SKM-1 (cell line): ENCODE measurements around the gene GNAT1.
"Not testable (repeated sequence)": the region's sequence is repeated elsewhere in the genome, so short reads cannot be mapped to it uniquely, and the experiment has no call there.

Experiments used
- DNase-seq: peaks from one replicate; lab custom pipeline; 2025; ENCODE audit not compliant: unreplicated experiment; lab: John Stamatoyannopoulos, UW

The GNAT1 gene

GRCh38 chr3:50201573-50202315, 10.3 kb downstream of the GNAT1 start:
- DNase-seq: no peak

- DNase-seq: no peak
Measured at GRCh38 chr3:50202353-50203112, 11.1 kb downstream of the GNAT1 start.

- no peak for DNase-seq
Measured at GRCh38 chr3:50203113-50203808, 11.9 kb downstream of the GNAT1 start.

GRCh38 chr3:50203809-50204803, 12.7 kb downstream of the GNAT1 start:
- DNase-seq: no peak

GRCh38 chr3:50204804-50205412, 13.5 kb downstream of the GNAT1 start, which contains the start of gene SLC38A3:
Gene SLC38A3 (plus strand): TSS chr3:50205271. CDS start chr3:50214200, 8,929 bp downstream.
- no peak for DNase-seq

GRCh38 chr3:50205413-50206276, 14.2 kb downstream of the GNAT1 start:
- DNase-seq: no peak

DNA sequence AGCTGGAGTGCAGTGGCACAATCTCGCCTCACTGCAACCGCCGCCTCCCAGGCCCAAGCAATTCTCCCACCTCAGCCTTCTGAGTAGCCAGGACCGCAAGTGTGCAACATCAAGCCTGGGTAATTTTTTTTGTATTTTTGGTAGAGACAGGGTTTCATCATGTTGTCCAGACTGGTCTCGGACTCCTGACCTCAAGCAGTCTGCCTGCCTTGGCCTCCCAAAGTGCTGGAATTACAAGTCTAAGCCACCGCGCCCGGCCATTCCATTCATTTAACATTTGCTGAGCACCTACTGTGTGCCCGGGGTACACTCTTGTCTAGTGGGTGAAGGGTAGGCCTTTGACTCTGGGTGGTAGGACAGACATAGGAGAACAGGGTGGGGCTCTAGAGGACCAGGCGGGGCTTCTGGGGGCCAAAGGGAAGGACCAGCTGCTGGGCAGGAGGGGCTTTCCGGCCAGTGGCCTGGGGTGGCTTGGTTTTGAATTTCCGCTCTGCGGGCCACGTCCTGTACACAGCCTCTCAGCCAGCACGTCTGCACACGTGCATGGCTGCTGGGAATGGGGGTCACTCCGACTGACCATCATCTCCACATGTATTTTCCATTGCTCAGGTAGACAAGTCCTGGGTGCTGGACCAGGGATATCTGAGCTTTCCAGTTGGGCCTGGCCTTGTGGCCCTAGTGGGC, 16.1 kb downstream of the GNAT1 start:
- no peak for DNase-seq

- no peak for DNase-seq
Measured at GRCh38 chr3:50208677-50209344, 17.4 kb downstream of the GNAT1 start.

DNA sequence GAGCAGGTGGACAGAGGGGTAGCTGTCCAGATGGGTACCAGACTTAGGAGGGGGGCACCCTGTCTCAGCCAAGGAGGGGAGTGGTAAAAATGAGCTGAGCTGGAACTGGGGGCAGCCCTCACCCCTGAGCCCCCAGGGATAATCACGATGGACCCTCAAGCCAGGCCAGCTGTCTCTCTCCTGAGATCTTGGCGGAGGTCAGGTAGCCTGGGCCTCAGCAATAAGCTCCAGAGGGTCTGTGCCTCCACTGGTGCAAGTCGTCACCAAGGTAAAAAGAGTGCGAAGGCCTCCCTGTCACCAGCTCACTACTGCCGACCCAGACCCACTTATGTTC, 18.7 kb downstream of the GNAT1 start:
- no peak for DNase-seq

DNA sequence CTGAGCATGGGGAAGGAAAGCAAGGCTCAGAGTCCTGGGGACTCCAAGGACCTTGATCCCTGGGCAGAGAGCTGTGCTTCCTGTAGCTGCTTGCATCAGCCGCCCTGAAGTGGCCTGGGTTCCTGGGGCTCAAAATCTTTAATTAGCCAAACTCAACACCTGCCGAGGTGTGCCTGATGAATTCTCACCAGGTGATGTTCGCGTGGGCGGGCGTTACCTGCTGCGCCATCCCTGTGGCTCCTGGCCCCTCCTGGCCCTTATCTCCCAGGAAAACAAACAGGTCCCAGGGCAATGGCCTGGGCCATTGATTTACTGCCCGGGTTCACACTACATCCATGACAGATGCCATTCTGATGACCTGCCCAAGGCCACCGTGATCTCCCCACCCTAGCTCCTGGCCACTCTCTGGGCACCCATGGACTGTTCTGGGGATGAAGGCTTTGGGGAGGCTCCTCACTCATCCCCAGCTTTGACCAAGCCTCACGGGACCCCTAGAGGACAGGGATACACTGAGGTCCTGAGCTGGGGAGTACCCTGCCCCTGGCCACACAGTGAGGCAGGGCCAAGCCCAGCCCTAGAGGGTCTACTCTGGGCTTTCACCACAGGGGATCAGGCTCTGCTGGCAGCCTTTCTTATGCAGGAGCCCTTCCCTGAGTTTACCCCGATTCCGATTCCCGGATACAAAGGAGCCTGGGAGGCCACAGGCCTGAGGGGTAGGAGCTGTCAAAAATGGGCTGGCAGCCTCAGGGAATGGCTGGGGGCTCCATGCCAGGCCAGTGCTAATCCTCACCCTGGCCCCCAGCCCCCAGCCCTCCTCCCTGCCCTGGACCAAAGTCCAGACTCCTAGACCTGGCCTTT, 19.3 kb downstream of the GNAT1 start:
- DNase-seq: no peak

- not testable (repeated sequence) for DNase-seq
Measured at GRCh38 chr3:50211368-50211717, 19.9 kb downstream of the GNAT1 start.

DNA sequence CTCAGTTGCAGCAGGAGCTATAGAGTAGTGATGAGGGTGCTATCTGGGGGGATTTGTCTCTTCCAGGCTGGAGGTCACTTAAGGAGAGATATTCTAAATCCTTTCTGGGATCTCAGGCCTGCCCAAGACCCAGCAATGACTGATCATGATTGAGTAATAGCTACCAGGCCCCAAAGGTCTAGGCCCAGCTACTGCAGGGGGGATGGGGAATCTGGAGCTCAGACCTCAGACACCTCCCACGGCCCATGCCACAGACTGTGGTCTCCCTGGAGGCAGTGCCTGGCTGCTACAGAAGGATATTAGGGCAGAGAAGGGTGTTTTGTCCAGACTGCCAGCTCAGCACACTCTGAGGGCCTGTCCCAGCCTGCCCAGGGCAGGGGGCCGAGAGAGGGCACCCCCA, 20.5 kb downstream of the GNAT1 start:
- peak; percentile 42 for DNase-seq

GRCh38 chr3:50212502-50212901, 21.1 kb downstream of the GNAT1 start:
- no peak for DNase-seq

- DNase-seq: no peak
Measured at GRCh38 chr3:50212971-50213370, 21.6 kb downstream of the GNAT1 start.

DNA sequence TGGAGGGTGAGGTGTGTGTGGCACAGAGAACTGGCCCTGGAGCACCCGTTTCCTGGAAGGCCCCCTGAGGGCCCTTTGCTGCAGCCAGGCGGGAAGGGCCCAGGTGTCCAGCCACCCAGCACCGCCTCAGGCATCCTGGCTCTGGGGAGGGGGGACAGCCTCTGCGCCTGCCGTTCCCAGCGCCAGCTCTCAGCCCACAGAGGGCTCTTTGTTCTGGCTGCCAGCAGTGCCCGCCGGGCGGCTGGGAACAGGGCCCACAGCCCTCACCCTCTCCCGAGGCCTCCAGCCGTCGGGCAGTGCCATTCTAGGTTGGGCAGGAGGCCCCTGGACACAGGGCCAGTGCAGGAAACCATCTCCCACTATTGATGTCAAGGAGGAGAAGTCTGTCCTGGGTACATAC, 22.0 kb downstream of the GNAT1 start:
- no peak for DNase-seq

- DNase-seq: no peak
Measured at GRCh38 chr3:50214824-50215223, 23.4 kb downstream of the GNAT1 start.

- no peak for DNase-seq
Measured at GRCh38 chr3:50215529-50215928, 24.1 kb downstream of the GNAT1 start.
